BLaER1 treated with 17β-estradiol and CSF1 and Interleukin-3, amounts not matched to agents 10 nM and 100 nM (cell line): ENCODE measurements around the gene ANKS1B.

Experiments
- H3K27ac ChIP-seq, 11 experiments: shearing (Covaris generic); formaldehyde crosslinking; 2 replicates each; pipeline ENCODE4 v1.8.1; 2022
- H3K27me3 ChIP-seq, 11 experiments: shearing (Covaris generic); formaldehyde crosslinking; 2 replicates each; pipeline ENCODE4 v1.8.1; 2022
- H3K36me3 ChIP-seq, 11 experiments: shearing (Covaris generic); formaldehyde crosslinking; 2 replicates each; pipeline ENCODE4 v1.8.1; 2022
- H3K4me1 ChIP-seq, 10 experiments: shearing (Covaris generic); formaldehyde crosslinking; 2 replicates each; pipeline ENCODE4 v1.8.1; 2022
- H3K4me2 ChIP-seq, 11 experiments: shearing (Covaris generic); formaldehyde crosslinking; 2 replicates each; pipeline ENCODE4 v1.8.1; 2022
- H3K4me3 ChIP-seq, 10 experiments: shearing (Covaris generic); formaldehyde crosslinking; 2 replicates each; pipeline ENCODE4 v1.8.1; 2022
- H3K9ac ChIP-seq, 11 experiments: shearing (Covaris generic); formaldehyde crosslinking; 2 replicates each; pipeline ENCODE4 v1.8.1; 2022
- H3K9me3 ChIP-seq, 11 experiments: shearing (Covaris generic); formaldehyde crosslinking; replicated peaks in 1 of 11; 2 replicates each; pipeline ENCODE4 v1.8.1; 2022
- H4K20me1 ChIP-seq, 11 experiments: shearing (Covaris generic); formaldehyde crosslinking; 2 replicates each; pipeline ENCODE4 v1.8.1; 2022
- Cebpa-rat ChIP-seq, 11 experiments: shearing (Covaris generic); IDR thresholded peaks; 2 replicates each; pipeline ENCODE4 v1.8.1; 2022

ANKS1B gene

DNA sequence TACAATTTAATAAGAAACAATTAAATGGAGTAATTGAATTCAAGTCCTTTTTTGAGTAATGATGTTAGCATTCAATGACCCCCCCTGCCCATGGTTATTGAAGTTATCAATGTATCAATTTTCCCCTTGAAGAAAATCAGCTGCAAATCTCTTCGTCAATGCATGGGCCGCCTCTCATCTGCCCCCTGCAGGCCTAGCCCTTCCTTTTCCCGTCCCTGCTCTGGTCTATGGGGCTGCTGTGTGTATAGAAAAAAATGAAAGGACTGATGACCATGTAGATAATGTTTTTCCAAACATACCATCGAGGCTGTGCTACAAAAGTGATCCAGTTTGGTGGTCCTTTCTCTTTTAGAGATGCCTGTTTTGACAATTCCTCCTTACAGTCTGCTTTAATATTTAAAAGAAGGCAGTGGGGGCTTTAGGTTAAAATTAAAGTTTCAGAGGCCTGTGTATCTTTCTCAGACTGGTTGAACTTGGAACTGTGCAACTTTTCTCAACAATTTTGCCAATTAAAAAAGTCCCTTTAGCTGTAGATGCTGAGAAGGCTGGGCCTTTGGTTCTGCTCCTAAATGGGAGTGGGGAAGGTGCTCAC is 1241.3 kb downstream of the ANKS1B start:
- Histone ChIP-seq H3K27ac (no peak overlapping the region), H3K27me3 (no peaks in the 10 kb centered on the region), H4K20me1 (no peaks in the 10 kb centered on the region), H3K36me3 (peaks cover 0 to 53% (median 23%) of the 10 kb centered on the region in 11 experiments; a peak in 14 of 22 replicates), H3K9ac (no peak overlapping the region), H3K4me3 (no peak overlapping the region), H3K4me2 (no peak overlapping the region), H3K4me1 (no peaks in the 10 kb centered on the region), H3K9me3 (no peaks in the 10 kb centered on the region; a peak in 2 of 22 replicates)
- no peak for TF ChIP-seq Cebpa-rat (IDR thresholded peaks at IDR 0.05)

DNA sequence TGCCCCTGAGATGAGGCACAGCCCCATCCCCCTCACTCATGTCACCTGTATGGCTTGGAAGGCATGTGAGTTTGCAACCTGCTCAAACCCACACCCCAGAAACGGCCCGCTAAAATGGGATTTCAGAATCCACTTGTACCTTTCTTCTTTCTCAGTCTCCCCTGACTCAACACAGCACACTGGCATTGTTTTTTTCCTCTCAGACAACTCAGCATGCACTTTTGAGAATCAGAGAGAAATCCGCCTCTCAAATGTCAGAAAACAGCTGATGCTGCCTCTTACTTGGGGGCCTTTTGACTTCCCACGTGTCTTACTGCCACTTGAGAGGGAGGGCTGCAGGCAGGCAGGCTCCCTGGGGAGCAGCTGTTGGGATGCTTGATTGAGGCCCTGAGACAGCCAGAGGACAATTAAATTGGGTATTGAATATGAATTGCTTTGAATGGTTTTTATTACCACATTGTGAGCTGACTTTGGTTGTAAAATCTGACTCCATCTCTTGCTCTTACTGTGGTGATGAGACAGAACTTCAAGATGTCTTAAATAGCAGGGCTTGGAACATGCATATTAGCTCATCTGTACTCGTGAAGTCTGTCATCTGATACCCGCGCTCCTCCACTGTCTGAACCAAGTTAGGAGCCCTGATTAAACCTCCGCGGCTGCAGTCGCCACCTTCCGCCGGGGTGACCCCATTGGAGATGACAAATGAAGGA is 1243.0 kb downstream of the ANKS1B start:
- no peak for TF ChIP-seq Cebpa-rat (IDR thresholded peaks at IDR 0.05)
- H3K9me3 ChIP-seq = no peaks in the 10 kb centered on the region; a peak in 2 of 22 replicates
- no peaks in the 10 kb centered on the region for H3K27me3 ChIP-seq
- H3K9ac ChIP-seq = no peak overlapping the region
- H4K20me1 ChIP-seq = peaks cover 0 to 4% (median 0%) of the 10 kb centered on the region in 11 experiments; a peak in 1 of 22 replicates
- H3K4me3 ChIP-seq = no peak overlapping the region
- H3K4me1 ChIP-seq = no peaks in the 10 kb centered on the region
- H3K4me2 ChIP-seq = no peak overlapping the region
- peaks cover 0 to 46% (median 23%) of the 10 kb centered on the region in 11 experiments; a peak in 15 of 22 replicates for H3K36me3 ChIP-seq
- no peak overlapping the region for H3K27ac ChIP-seq

GRCh38 chr12:98741196-98741555 is 1243.6 kb downstream of the ANKS1B start:
- no peak overlapping the region for H3K27ac ChIP-seq
- H3K4me3 ChIP-seq = no peak overlapping the region
- H3K9me3 ChIP-seq = no peaks in the 10 kb centered on the region; a peak in 2 of 22 replicates
- no peak overlapping the region for H3K9ac ChIP-seq
- no peaks in the 10 kb centered on the region for H3K27me3 ChIP-seq
- H3K4me2 ChIP-seq = no peak overlapping the region
- H3K36me3 ChIP-seq = peaks cover under 1 to 44% (median 25%) of the 10 kb centered on the region in 11 experiments; a peak in 17 of 22 replicates
- TF ChIP-seq Cebpa-rat (IDR thresholded peaks at IDR 0.05) = no peak
- H3K4me1 ChIP-seq = no peaks in the 10 kb centered on the region
- peaks cover 0 to 9% (median 0%) of the 10 kb centered on the region in 11 experiments; a peak in 1 of 22 replicates for H4K20me1 ChIP-seq

DNA sequence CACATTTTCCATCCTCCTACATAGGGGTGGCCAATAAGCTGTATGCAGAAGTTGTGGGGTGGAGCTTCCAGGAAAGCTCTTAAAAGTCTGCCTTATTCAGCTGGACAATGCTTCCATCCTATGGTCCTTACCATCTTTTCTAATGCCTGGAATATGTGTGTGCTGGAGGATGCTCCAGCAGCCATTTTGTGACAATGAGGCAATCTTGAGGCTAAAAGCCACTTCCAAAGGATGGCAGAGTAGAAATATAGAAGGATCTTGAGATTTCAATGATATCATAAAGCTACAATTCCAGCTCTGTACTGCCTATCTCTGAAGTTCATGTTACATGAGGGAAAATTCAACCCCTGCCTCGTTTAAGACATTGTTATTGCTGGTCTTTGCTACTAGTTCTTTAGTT is 1244.0 kb downstream of the ANKS1B start:
- Histone ChIP-seq H3K9ac (no peak overlapping the region), H3K4me2 (no peak overlapping the region), H3K36me3 (peaks cover 4 to 44% (median 25%) of the 10 kb centered on the region in 11 experiments; a peak in 20 of 22 replicates)

GRCh38 chr12:98738539-98738938 is 1246.2 kb downstream of the ANKS1B start:
- no peak overlapping the region for H3K9ac ChIP-seq
- H3K9me3 ChIP-seq = no peaks in the 10 kb centered on the region; a peak in 1 of 22 replicates
- no peaks in the 10 kb centered on the region for H3K4me1 ChIP-seq
- H3K4me2 ChIP-seq = no peak overlapping the region
- H3K27me3 ChIP-seq = no peaks in the 10 kb centered on the region
- peaks cover 24 to 53% (median 38%) of the 10 kb centered on the region in 11 experiments for H3K36me3 ChIP-seq
- H3K27ac ChIP-seq = no peak overlapping the region
- peaks cover 0 to 9% (median 0%) of the 10 kb centered on the region in 11 experiments; a peak in 2 of 22 replicates for H4K20me1 ChIP-seq
- TF ChIP-seq Cebpa-rat (IDR thresholded peaks at IDR 0.05) = no peak
- H3K4me3 ChIP-seq = no peak overlapping the region

More for the DNA sequence above, 1244.0 kb downstream of the ANKS1B start:
- Histone ChIP-seq H3K9me3 (no peaks in the 10 kb centered on the region; a peak in 2 of 22 replicates), H3K4me3 (no peak overlapping the region), H3K27me3 (no peaks in the 10 kb centered on the region), H3K4me1 (no peaks in the 10 kb centered on the region), H4K20me1 (peaks cover 0 to 9% (median 0%) of the 10 kb centered on the region in 11 experiments; a peak in 1 of 22 replicates), H3K27ac (no peak overlapping the region)
- no peak for TF ChIP-seq Cebpa-rat (IDR thresholded peaks at IDR 0.05)

- no peak overlapping the region for H3K4me3 ChIP-seq
- H3K9me3 ChIP-seq = no peaks in the 10 kb centered on the region; a peak in 1 of 22 replicates
- no peaks in the 10 kb centered on the region for H3K27me3 ChIP-seq
These were observed 1246.7 kb downstream of the ANKS1B start for GRCh38 chr12:98738002-98738401.

GRCh38 chr12:98737322-98737712 is 1247.4 kb downstream of the ANKS1B start:
- TF ChIP-seq Cebpa-rat (IDR thresholded peaks at IDR 0.05) = no peak
- no peak overlapping the region for H3K4me2 ChIP-seq

More at GRCh38 chr12:98738002-98738401, 1246.7 kb downstream of the ANKS1B start:
- H3K36me3 ChIP-seq = peaks cover 29 to 59% (median 40%) of the 10 kb centered on the region in 11 experiments
- TF ChIP-seq Cebpa-rat (IDR thresholded peaks at IDR 0.05) = no peak
- H3K4me2 ChIP-seq = no peak overlapping the region
- H3K27ac ChIP-seq = no peak overlapping the region
- no peaks in the 10 kb centered on the region for H3K4me1 ChIP-seq
- H4K20me1 ChIP-seq = peaks cover 0 to 9% (median 0%) of the 10 kb centered on the region in 11 experiments; a peak in 2 of 22 replicates
- H3K9ac ChIP-seq = no peak overlapping the region

DNA sequence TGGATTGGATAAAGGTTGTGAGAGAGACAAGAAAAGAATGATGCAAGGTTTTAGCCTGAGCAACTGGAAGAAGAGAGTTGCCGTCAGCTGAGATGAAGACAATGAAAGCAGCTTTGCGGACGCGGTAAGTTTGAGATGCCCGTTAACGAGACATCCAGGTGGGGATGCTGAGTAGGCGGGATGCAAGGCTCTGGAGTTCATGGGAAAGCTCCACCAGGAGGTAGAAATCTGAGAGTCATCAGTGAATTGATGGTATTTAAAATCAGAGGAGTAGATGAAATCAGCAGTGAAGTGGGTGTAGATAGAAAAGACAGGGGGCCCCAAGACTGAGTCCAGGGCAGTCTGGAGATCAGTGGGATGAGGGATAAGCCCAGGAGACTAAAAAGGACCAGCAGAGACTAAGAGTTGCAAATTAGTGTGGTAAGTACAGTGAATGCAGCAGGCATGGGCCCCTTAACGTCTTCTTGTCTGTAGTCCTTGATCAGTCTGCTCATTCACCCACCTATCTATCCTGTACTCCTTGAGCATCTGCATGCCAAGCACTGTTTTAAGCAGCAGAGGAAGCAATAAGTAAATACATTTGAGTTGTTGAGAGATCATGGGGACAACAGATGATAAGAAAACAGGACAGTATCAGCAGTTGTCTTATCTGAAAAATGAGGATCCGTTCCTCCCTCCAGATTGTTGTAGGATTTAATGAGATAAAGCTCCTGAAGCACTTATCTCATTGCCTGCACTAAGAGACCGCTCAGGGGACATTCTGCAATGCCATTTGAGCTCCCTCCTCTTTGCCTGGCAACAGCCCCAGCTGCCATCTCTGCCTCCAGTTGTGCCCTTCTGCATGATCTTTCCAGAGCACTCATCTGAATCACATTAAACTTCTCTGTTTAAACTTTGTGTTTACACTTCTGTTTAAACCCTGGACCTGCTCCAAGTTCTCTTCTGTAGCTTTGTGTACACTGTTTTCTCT is 1248.1 kb downstream of the ANKS1B start:
- peaks cover 42 to 61% (median 51%) of the 10 kb centered on the region in 11 experiments for H3K36me3 ChIP-seq
- H3K4me2 ChIP-seq = no peak overlapping the region
- no peak overlapping the region for H3K9ac ChIP-seq
- no peak overlapping the region for H3K27ac ChIP-seq
- peaks cover 0 to 9% (median 0%) of the 10 kb centered on the region in 11 experiments; a peak in 2 of 22 replicates for H4K20me1 ChIP-seq
- TF ChIP-seq Cebpa-rat (IDR thresholded peaks at IDR 0.05) = no peak
- no peaks in the 10 kb centered on the region; a peak in 1 of 22 replicates for H3K9me3 ChIP-seq
- H3K4me1 ChIP-seq = no peaks in the 10 kb centered on the region
- no peaks in the 10 kb centered on the region for H3K27me3 ChIP-seq
- no peak overlapping the region for H3K4me3 ChIP-seq

More at GRCh38 chr12:98737322-98737712, 1247.4 kb downstream of the ANKS1B start:
- Histone ChIP-seq H3K9me3 (no peaks in the 10 kb centered on the region; a peak in 1 of 22 replicates), H3K27ac (no peak overlapping the region), H3K36me3 (peaks cover 35 to 60% (median 44%) of the 10 kb centered on the region in 11 experiments), H3K9ac (no peak overlapping the region), H3K4me3 (no peak overlapping the region), H4K20me1 (peaks cover 0 to 9% (median 0%) of the 10 kb centered on the region in 11 experiments; a peak in 2 of 22 replicates), H3K4me1 (no peaks in the 10 kb centered on the region), H3K27me3 (no peaks in the 10 kb centered on the region)
